GM19438 (cell line): ENCODE results near the gene SRRM4.
"Not testable (repeated sequence)": the region's sequence is repeated elsewhere in the genome, so short reads cannot be mapped to it uniquely, and the experiment has no call there.

Experiments
- ATAC-seq: cut with Tn5 transposase; IDR thresholded peaks from one replicate; pipeline ENCODE4 v1.9.1; 2021; ENCODE audit warnings: low read depth; ENCODE audit not compliant: unreplicated experiment

SRRM4 gene

DNA sequence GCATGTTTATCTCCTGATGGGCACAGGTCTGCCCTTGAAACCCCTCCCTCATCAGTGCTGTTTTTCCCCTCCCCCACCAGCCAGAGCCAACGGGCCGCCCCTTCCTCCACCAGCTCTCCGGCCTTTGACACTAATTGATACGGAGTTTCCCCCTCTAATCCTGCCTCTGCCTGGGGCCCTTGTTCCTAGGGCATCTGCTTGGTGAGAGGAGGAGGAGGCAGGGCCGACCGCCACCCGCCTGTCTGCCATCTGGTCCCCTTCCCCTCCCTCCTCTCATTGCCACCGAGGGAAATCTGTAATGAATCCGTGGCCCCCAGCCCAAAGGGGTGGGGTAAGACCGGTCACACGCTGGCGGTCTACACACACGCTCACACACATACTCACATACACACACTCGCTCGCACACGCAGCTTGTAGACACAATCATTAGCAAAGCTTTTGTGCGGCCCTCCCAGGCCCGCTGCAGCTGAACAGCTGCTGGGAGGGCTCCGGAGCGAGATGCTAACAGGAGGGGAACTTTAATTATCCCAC is 27.4 kb downstream of the SRRM4 start:
- no peak for ATAC-seq

DNA sequence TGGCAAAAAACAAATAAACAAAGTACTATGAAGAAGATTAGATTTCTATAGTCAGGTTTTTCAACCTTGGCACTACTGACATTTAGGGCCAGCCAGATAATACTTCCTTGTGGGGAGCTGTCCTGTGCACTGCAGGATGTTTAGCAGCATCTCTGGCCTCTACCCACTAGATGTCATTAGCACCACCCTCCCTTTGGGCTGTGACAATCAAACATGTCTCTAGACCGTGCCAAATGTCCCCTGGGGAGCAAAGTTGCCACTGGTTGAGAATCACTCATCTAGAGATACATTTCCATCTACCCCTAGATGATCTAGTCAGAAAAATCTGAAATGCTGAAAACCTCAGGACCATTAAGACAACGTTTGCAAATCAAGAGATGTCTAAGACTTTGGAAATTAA is 29.9 kb downstream of the SRRM4 start:
- no peak for ATAC-seq

DNA sequence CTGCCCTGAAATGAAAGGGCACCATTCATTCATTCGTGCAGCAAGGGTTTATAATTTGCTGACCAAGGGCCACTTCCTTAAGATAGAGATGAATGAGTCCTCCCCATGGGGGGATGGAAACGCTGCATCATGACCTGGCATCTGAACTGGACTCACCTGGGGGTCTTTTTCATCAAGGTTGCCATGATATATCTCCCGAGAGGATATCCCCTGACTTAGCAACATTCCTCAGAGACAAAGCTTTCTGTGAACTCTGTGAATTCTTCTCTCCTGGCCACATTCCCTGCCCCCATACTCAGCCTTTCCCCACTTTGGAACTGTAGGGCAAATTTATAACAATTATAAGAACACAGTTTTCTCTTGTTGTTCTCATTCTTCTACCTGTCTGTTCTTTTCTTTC is 30.8 kb downstream of the SRRM4 start:
- ATAC-seq: no peak

DNA sequence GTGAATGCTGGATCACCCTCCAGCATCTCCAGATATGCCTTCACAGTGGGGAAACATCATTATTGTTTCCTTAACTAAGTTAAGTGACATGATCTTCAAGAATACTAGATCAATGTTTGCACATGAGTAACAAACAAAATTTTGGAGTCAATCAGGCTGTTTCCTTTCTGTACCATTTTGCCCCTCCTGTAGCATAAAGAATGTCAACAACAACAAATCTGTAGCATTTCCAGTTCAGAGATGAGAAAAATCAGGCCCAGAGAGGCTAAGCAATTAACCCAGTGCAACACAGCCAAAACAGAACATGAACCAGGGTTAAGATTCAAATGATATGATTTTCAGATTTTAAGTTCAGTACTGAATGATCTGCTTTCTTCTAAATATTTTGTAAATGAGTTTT is 31.7 kb downstream of the SRRM4 start:
- no peak for ATAC-seq

DNA sequence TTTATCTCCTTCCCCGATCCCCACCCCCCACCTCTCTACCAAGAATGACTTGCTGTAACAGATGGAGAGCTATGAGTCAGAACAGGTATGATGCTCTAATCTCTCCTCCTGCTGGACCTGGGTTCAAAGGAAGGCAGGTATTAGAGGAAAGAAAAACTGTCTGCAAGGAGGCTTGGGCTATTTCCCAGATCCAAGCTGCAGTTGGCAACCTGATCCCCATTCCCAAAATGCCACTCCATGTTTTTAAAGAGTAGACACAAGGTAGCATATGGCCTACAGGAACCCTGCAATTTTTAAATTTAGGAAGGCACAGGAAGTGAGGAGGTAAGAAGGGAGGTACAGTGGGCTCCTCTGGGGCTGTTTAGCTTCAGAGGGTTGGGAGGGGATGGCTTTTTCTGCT is 33.0 kb downstream of the SRRM4 start:
- no peak for ATAC-seq

DNA sequence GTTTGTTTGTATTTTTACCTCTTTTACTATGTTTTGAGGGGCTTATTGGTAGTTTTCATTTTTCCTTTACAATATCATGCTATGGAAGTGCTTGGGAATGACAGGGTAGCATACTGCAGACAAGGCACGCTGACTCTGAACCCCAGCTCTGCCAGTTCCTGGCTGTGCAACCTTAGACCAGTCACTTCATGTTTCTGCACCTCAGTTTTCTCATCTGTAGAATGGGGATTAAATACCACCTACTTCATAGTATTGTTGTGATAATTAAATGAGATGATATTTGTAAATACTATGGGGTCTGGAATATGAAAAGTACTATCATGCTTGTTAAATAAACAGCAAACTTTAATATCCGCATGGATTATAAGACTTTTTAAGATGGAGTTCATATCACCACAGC is 35.4 kb downstream of the SRRM4 start:
- ATAC-seq: no peak

DNA sequence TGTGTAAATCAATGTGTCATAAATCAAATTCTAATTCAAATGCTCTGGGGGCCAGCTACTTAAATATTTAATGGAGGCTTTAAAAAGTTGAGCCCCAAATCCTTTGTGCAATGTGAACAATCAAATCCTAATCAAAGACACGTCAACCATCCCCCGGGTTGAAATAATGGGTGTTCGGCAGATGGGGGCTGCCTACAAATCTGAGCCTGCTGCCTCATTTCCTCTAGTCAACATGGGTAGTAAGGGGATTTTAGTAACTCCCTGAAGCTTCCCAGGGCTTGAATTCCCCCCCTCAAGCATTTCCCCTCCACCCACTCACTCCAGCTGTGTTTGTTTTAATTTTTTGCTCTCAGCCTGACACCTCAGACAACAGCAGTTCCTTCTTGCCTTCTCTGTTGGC is 37.8 kb downstream of the SRRM4 start:
- no peak for ATAC-seq

DNA sequence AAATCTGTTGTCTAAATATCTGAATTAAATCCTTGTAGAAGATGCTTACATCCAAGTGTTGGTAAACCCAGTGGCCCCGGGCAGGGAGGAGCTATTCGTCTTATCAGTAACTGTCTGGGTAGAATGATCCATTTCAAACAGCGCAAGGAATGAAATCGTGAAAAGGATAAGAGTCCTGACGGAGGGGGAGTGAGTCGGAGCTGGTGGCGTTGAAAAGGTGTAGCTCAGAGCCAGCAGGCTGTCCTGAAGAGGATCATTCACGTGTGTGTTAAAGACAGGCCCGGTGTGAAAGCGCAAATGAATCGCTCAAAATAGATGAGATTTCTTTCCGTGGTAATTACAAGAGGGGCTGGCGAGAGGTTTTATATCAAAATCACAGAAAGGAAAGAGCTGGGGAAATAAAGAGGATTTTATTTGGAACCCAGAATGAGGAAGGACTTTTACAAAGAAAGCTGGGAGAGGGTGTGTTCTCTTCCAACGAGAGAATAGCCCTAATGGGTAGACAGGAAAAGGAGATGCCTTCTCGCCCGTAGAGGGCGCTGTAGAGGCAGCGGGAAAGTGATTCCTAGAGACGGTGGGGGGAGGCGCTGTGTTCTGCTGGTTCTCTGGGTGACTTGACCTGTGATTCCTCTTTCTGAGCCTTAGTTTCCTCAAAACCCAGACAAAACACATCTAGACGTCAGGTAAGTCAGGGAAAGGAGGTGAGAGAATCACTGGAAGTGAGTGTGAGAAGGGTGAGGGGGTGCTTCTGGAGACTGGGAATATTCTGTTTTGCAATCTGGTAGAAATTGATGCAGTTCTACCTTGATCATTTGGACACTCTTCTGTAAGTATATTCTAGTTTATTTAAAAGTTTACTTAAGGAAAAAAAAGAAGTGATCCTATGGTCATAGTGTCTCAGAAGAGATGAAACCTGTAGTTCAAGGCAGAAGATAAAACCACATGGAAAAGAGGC is 39.3 kb downstream of the SRRM4 start:
- no peak for ATAC-seq

DNA sequence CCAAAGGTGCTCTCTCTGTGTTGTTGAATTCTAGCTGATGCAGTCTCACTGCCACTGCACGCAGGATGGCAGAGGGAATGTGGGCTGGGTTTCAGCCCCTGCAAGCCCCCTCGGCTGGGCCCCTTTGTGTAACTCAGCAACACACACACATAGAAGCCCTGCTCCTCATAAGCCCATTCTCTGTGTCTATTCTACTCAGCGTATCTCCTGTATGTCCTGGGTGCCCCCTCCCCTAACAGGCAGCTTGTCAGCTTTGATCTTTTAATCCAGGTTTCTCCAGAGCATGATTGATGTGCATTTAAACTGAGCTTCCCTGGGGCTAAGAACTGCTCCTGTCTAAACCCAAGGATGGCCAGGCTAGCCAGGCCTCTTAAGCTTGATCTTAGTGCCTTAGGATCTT is 43.0 kb downstream of the SRRM4 start:
- no peak for ATAC-seq

DNA sequence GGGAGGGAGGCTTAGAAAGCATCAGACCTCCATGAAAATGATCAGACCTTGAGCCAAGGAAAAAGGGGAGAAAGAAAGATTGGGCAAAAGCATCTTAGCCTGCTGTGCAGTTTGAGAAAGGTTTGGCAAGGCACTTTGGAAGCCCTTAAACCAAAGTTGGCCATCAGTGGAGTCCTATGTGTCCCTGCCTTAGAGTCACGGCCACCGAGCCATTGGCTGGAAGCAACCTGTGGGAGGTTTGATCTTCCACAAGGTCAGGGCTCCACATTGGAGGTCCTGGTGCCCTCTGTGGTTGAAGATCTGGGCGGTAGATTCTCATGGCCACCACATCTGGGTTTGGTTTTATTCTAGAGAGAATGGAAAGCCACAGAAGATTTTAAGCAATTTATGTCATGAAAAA is 44.4 kb downstream of the SRRM4 start:
- ATAC-seq: no peak

DNA sequence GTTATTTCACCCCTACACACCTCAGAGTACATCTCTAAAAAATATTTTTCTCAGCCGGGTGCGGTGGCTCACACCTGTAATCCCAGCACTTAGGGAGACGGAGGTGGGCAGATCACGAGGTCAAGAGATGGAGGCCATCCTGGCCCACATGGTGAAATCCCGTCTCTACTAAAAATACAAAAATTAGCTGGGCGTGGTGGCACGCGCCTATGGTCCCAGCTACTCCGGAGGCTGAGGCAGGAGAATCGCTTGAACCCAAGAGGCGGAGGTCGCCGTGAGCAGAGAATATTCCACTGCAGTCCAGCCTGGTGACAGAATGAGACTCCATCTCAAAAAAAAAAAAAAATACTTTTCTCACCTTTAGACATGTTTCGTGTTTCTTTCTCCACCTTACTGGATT is 52.0 kb downstream of the SRRM4 start:
- not testable (repeated sequence) for ATAC-seq

DNA sequence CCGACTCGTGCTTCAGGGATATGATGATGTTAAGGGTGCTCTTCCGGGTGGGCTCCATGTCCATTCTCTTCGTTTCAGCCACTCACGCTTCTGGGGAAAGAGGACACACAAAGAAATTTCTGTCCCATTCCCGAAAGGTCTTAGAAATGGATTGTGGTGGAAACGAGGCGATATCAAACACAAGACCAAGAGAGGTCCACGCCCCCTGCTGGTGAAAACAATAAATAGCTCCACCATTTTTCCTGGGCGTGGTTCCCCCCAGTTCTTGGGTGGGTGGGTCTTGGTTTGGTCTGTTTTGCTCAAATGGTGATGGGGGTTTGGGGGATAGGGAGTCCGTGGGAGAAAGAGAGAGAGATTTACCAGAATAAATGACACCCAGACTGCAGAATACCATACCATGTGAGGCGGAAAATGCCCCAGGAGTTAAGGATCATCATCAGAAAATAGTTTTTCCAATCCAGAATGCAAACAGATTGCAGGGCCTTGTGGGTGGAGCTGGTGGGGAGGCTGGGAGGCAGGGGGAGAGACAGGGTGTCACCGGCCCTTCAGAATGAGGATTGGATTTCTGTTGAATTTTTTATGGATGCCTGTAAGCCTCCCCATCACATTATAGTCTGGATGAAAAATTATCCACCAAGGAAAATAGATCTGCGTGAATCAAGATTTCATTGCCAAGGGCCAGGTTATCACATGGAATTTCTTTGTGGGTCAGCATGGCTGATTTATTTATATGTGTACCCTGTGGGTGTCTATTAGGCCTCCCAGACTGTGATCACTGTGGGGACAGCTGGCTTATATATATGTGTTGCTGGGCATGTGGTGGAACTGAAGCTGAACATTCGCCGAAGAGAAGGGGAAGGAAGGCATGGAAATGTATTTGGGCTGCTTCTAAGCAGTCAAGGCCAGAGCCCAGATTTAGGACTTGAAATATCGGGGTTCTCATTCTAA is 55.8 kb downstream of the SRRM4 start:
- no peak for ATAC-seq

DNA sequence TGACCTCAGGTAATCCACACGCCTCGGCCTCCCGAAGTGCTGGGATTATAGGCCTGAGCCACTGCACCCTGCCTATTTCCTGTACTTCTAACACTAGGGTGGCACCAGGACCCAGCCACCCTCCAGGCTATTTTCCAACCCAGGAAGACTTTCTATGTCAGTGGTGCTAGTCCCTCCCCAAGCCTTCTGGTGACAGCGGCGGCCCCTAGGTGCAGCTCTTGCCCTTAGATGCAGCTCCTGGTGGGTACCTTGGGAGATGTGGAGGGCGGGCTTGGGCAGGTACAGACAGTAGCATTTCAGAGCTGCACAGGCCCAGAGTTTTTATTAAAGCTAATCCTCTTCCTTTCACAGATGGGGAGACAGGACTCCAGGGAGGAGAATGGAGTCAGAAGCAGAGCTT is 62.8 kb downstream of the SRRM4 start:
- ATAC-seq: no peak

DNA sequence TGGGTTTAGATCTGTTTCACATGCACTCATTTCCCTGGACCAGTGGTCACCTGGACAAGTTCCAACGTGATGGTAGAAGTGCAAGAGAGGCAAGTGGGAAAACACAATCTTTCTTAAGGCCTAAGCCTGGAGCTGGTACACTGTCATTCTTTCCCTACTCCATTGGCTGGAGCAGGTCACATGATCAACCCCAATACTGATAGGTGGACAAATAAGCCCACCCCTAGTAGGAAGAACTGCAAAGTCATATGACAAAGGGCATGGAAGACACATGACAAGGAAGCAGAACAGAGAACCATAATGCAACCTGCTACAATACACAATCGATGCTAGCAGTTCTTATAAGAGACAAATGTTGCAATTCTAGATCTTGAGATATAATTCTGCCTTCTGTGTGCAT is 66.3 kb downstream of the SRRM4 start:
- no peak for ATAC-seq

DNA sequence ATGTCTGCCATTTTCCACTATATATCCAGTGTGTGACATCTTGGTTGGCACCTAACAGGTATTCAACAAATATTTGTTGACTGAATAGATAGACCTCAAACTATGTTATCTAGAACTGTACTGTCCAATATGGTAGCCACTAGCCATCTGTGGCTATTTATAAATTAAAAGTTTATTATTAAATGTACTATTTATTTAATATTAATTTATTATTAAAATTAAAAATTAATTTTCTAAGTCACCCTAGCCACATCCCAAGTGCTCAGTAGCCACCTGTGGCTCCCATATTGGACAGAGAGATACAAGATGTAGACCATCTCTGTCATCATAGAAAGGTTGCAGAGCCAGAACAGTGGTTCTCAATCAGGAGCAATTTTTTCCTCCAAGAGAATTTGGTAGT is 69.3 kb downstream of the SRRM4 start:
- no peak for ATAC-seq

DNA sequence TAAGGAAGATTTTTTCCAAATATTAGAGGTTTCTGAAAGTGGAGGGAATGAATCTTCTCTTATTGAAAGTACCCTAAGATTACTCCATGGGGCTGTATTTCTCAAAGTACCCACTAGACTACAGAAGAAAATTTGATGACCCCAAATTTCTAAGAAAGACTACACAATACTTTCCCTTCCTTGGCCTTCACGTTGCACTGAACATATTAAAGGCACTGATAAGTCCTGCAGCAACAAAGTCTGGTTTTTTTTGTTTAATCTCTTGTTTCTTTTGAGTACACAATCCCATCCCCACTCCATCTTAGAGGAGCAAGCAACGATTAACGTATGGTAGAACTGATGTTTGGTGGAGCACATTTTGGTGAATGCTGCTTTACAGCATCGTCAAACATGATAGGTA is 70.1 kb downstream of the SRRM4 start:
- no peak for ATAC-seq

DNA sequence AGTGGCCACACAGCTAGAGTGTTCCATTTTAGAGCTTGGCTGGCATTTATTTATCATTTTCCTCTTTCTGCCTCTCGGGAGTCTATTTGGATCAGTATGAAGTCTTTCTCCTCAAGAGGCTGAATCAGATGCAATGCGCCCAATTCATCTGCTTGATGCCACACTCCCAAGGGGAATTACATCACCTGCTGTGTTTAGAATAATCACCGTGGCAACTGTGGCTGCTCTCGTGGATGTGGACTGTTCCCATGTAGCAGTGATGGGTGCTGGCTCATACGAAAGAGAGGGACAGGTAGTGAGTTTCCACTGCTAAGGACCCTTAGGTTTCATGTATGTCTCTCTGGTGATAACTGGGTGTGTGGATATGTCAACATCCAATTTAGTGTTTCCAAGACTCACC is 70.7 kb downstream of the SRRM4 start:
- ATAC-seq: no peak

DNA sequence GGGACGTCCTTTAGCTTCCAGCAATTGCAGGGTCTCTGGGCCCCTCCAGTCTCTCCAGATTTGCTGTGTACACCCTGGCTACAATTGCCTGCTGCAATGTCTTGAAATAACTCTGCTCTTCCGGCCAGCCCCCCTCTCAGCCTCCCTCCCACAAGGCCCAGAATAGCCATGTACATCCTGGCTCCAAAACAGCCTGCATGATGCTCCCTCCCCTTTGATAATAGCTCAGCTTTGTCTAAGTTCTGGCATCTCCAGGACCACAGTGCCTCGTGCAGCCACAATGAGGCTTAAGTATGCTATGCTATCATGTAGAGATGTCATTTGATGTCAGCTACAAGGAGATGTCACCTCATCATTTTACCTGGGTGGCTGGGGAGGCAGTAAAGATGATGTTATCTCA is 74.6 kb downstream of the SRRM4 start:
- ATAC-seq: no peak

DNA sequence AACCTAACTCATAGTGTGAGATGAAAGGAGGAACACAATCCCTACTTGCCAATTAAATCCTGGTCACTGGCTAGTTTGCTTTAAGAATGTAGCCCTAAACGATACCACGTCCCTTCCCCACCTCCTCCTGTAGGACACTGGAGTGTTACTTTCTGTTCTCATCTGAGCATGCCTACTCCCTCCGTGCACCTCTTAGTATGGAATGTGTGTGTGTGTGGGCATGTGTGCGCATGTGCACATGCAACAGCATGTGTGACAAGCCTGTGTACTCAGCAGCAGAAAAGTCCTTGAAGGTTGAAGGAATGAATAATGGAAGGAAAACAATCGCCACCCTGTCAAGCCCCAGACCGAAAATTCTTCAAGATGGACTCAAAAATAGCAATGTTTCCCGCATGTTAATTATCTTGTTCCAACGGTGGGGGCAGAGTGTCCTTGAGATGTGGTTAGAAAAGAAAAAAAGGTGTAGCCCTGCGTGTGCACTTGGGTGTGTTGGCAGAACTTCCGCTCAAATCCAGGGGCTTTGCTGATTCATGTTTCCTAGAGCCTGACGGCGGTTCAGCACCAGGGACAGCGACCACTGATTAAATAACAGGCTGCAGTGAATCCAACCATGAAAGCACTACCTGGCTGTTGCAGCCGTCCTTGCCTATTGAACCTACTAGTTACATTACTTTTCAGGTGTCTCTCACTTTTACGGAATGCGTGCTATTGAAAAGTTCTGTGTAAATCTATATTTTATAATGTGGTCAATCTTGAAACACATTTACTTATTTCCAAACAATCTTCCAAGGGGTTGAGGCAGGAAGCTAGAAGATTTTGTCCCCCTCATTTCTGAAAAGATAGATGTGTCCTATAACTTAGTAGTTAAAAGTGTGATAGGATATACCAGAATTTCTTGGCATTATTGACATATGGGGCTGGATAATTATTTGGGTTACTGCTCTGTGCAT is 79.8 kb downstream of the SRRM4 start:
- ATAC-seq: no peak
